OCI-LY7 (cell line): ENCODE measurements around the gene DIAPH1.

Experiments used
- CTCF ChIP-seq: fragments of 200-600 bp; sonication (generic); conservative IDR thresholded peaks from 2 replicates; pipeline ENCODE4 v1.5.1; 2014; ENCODE audit warnings: mild to moderate bottlenecking, antibody characterized with exemption, low read length, moderate library complexity, mixed read lengths
- EZH2phosphoT487 ChIP-seq: fragments of 200-600 bp; sonication (generic); IDR thresholded peaks from 2 replicates; pipeline ENCODE4 v1.6.1; 2018; ENCODE audit warnings: low read depth, borderline replicate concordance, mild to moderate bottlenecking, mixed run types, antibody characterized with exemption, low read length, moderate library complexity, mixed read lengths

DNA sequence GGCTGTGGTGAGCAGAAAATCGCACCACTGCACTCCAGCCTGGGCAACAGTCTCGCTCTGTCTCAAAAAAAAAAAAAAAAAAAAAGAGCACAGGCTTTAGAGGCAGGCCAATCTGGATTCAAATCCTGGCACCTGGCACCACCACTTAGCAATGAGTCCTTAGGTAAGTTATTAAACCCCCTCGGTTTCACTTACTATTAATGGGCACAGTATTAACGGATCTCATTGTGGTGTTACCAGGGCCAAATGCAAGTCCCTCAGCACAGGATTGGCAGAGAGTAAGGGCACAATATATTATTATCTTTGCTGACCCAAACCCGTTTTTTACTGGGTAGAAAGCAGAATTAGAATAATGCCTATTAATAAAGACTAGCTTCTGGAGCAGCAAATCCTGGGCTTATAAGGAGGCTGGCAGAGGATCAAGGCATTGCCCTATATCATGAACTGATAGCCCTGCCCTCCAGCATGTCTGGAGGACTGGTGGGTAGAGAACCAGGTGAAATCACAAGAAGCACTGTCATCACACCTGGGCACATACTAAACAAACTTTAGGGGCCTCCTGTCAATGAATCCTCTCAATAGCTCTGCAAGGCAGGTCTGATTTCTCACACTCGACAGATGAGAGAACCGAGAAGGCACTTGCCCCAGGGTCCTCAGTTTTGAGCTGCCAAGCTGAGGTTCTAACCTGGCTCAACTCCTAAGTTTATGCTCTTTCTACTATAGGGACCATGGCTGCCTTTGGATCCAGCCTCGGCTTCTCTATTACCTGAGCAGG, 112.2 kb downstream of the DIAPH1 start:
- TF ChIP-seq CTCF (no peak), EZH2phosphoT487 (no peak)
